Activated CD4-positive, alpha-beta T cell treated with anti-CD3 and anti-CD28 coated beads, Interleukin-2, amount 50 U/mL, for 24 hours (primary cell): ENCODE measurements around the gene PAN3.

Experiments
- DNase-seq, 2 donors: peaks; one replicate each; pipeline ENCODE4 v3.0.0-alpha.2; 2020; ENCODE audit warnings: low read depth in 1 of 2, low spot score in 1 of 2

The PAN3 gene

GRCh38 chr13:28299916-28300315, 161.6 kb downstream of the PAN3 start:
- no peak for DNase-seq

DNA sequence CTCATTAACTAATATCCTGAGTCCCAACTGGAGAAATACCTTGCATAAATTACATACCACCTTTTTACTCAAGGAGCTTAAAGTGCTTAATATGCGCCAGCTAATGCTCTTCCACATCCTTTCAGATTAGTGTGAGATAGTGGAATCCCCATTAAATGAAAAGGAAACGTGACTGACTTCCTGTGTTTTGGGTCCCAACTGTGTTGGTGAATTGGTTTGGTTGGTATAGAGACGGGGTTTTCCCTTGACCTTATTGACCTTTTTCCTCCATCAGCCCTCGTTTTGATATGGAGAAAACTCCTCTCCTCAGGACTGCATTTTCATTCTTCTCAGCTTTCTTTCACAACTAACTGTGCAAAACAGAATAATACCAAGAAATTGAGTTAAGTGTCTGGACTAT, 163.5 kb downstream of the PAN3 start:
- DNase-seq: no peak

- DNase-seq: no peak
Measured at GRCh38 chr13:28306325-28306724, 168.0 kb downstream of the PAN3 start.

GRCh38 chr13:28313579-28313978, 175.2 kb downstream of the PAN3 start:
- DNase-seq: no peak

DNA sequence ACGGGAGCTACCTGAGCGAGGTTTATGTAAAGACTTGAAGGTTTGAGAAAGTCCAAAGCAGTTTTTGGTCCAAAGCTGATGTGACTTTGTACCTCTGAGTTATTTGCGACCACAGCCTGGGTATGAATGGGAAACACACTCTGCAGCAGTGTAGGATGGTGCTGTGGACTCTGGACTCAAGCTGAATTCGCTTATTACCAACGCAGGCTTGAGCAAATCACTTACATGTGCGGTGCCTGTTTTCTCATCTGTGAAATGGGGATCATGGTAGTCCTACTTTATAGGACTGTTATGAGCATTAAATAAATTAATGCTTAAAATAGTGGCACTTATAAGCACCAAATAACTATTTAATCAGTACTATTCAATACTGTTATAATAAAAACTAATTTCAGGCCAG, 176.5 kb downstream of the PAN3 start:
- DNase-seq: no peak

GRCh38 chr13:28316129-28316528, 177.8 kb downstream of the PAN3 start:
- no peak for DNase-seq

- no peak for DNase-seq
Measured at GRCh38 chr13:28316836-28317235, 178.5 kb downstream of the PAN3 start.

DNA sequence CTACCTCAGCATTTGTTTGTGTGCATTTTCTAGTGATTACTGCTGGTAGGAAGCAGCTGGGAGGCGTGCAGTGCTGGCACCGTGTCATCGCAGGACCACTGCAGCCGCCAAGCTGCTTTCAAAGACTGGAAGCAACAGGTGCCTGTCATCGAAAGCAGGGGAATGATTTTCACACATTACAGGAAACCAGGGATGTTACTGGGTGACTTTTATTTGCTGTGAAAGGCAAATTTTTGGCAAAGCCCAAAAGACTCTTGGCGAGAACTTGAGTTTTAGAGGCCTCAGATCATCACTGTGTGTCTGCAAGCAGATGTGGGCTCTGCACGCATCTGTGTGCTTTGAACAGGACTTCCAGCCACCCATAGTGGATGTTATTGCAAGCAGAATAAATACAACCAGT, 180.2 kb downstream of the PAN3 start:
- no peak for DNase-seq

GRCh38 chr13:28319528-28319927, 181.2 kb downstream of the PAN3 start:
- DNase-seq: no peak

DNA sequence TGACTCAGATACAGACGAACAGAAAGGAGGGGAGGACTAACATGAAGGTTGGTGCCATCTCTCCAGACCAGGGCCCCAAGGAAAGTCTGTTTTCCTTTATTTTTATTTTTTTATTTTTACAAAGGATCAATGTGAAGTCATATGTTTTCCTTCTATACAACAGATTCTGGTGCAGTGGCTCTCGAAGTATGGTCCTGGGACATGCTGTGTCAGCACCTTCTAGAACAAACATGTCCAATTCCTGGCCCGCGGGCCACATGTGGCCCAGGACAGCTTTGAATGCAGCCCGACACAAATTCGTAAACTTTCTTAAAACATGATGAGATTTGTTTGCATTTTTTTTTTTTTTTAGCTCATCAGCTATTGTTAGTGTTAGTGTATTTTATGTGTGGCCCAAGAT, 181.9 kb downstream of the PAN3 start:
- no peak for DNase-seq

DNA sequence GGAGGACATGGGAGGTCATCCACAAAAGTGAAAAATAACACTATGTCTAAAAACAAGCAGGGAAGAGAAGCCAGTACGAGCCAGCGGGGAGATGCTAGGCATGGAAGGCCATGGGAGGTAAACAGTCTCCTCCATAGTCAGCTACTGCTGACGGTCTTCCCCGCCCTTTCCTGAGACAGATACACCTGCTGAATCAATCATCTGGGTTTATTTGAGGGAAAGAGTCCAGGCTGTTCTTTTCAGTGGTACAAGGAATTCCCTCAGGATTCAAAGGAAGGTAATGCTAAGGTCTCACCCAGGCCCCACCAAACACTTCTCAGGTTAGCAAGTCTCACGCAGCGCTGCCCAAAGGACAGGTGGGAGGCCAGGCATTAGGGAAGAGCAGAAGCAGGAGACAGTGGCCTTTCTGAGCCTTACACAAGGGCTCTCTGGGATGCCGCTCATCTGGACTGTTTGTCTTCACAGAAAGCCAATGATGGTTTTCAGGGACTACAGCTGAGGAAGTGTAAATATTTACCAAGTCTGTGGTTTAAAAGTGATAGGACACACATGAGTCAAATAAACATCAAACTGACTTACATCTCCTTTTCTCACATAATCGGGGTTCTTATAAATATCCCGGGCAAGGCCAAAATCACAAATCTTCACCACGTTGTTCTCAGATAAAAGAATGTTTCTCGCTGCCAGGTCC, 182.7 kb downstream of the PAN3 start:
- DNase-seq: no peak

DNA sequence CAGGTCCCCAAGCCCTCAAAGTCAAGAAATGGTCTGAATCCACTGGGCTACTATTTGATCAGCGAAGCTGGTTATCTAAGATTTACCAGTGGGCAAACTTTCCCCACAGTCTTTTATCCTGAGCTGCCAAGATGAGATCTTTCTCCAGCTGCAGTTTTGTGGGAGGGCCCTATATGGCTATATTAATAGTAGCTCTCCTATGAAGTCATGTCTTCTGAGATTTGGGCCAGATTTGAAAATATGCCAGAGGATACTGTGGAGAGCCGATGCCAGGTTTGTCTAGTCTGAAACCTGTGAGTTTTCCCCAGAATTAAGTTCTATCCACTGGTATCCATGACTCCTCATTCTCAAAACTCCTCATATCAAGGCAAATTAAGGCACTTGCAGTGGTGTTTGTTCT, 183.4 kb downstream of the PAN3 start:
- DNase-seq: no peak

- no peak for DNase-seq
Measured at GRCh38 chr13:28322256-28322905, 184.0 kb downstream of the PAN3 start.

- DNase-seq: peak; percentile 2 to 50
Measured at GRCh38 chr13:28324181-28324789, 185.9 kb downstream of the PAN3 start.

GRCh38 chr13:28325022-28325421, 186.7 kb downstream of the PAN3 start:
- no peak for DNase-seq

DNA sequence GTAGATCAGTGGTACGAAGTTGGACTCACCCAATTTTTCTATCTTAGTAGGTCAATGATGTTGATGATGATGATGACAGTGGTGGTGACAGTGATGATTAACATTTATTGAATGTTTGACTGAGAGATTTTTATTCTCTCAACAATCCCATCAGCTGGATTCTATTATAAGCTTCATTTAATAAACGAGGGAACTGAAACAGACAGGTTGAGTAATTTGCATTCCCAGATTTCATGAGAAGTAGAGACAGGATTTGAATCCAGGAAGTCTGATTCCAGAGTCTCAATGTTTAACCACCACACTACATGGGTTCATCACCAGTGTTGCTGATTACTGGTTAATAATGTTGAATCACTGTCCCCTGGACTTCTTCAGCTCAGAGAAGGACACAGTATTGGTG, 187.7 kb downstream of the PAN3 start:
- DNase-seq: no peak

DNA sequence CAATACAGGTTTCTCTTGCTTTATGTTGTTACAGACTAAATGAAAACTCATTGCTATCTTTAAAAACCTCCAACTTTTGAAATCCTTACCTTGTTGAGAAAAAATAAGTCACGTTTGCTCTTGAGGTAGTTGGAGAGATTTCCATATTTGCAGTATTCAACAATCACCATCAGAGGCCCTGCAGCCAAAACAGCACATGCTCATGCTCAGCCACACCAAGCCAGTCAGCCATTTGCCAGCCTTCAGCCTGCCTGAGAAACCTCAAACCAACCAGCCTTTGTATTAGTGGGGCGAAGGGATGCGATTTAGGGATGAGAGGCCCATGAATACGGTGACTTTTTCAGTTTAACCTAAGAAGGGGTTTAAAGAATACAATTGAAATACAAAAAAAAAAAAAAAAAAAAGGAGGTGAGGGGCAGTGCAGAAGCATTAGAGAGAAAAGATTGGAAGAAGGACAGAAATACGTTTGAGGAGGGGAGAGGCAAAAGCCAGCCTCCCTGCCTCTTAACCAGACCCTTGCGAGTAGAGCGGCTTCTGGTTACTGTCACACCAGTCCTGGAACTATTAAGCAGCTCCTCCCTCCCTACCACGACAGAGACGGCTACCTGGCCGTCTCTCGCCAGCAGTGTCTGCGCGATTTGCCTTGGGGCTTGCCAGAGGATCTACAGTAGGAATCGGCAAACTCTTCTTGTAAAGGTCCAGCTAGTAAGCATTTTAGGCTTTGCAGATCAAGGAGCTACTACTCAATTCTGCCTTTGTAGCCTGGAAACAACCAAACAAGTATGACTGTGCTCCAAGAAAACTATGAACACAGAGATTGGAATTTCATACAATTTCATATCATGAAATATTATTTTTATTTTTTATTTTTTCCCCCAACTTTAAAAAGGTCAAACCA, 189.3 kb downstream of the PAN3 start:
- no peak for DNase-seq

GRCh38 chr13:28328271-28328607, 189.9 kb downstream of the PAN3 start:
- DNase-seq: no peak

GRCh38 chr13:28329395-28330158, 191.2 kb downstream of the PAN3 start:
- no peak for DNase-seq

- DNase-seq: no peak
Measured at GRCh38 chr13:28333204-28333881, 195.0 kb downstream of the PAN3 start.
